Vagina (tissue), 2 donors: Measurements from ENCODE around the gene CATSPERB.

ENCODE experiments used
- CTCF ChIP-seq, 3 experiments: fragments of 450-650 bp in 2 of 3; fragments of 200-600 bp in 1 of 3; sonication (generic) in 1 of 3; IDR thresholded peaks; one replicate each; pipeline ENCODE4 v1.5.1; 2017 to 2019; ENCODE audit warnings: antibody characterized with exemption in 3 of 3, mild to moderate bottlenecking in 2 of 3, moderate library complexity in 2 of 3
- POLR2A ChIP-seq, 2 donors: fragments of 450-650 bp; IDR thresholded peaks; one replicate each; pipeline ENCODE4 v1.6.1; 2017; ENCODE audit warnings: antibody characterized with exemption in 2 of 2, mild to moderate bottlenecking in 2 of 2, moderate library complexity in 2 of 2
- POLR2AphosphoS5 ChIP-seq, 2 donors: sonication (generic); formaldehyde crosslinking; IDR thresholded peaks; one replicate each; pipeline ENCODE4 v1.9.0; 2017; ENCODE audit warnings: antibody characterized with exemption in 2 of 2, mild to moderate bottlenecking in 2 of 2, low read depth in 1 of 2; ENCODE audit not compliant: insufficient read depth in 1 of 2

- TF ChIP-seq CTCF (IDR thresholded peaks at IDR 0.05) (no peak), POLR2AphosphoS5 (IDR thresholded peaks at IDR 0.05; ENCODE audit: insufficient read depth in 1 of 2, low read depth in 1 of 2) (no peak), POLR2A (IDR thresholded peaks at IDR 0.05) (no peak)
Observed at GRCh38 chr14:91570021-91570420, 161.9 kb downstream of the CATSPERB start.
